GM06990 (cell line): Measurements from ENCODE around the gene CHST11.

Experiments used
- DNase-seq: peaks from one replicate; pipeline ENCODE4 v3.0.0-alpha.2; 2011; ENCODE audit not compliant: insufficient read length; ENCODE audit errors: extremely low read depth
- H3K27me3 ChIP-seq: replicated peaks from 2 replicates; pipeline ENCODE4 v1.6.0; 2011; ENCODE audit warnings: low read length; ENCODE audit not compliant: control insufficient read depth, insufficient read depth
- H3K36me3 ChIP-seq: 2 replicates; pipeline ENCODE4 v1.5.1; 2011; ENCODE audit warnings: low read length; ENCODE audit not compliant: control insufficient read depth, insufficient read depth
- H3K4me3 ChIP-seq: replicated peaks from 2 replicates; pipeline ENCODE4 v1.5.1; 2011; ENCODE audit warnings: low read depth, mild to moderate bottlenecking, control low read depth, low read length
- TF ChIP-seq, protein P1 (sequence below): IDR thresholded peaks from 2 replicates; pipeline ENCODE4 v1.5.1; 2011; ENCODE audit warnings: low read length, control low read depth, mild to moderate bottlenecking, inconsistent platforms; ENCODE audit not compliant: insufficient read depth, poor library complexity, severe bottlenecking

Gene CHST11

DNA sequence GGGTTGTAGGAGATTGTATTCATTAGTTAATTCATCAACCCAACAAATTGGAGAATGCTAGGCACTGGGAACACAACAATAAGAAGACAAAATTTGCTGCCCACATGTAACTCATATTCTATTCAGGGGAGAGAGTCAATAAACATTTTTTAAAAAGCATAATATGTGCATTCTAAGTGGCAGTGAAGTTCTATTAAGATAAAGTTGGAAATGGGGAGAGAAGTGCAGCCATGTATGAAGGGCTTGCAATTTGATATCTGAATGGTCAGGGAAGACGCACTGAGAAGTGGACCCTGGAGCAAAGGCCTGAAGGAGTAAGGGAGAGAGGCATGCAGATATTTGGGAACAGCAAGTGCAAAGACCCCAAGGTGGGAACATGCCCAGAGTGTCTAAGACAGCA is 40.2 kb upstream of the CHST11 start:
- no peak for DNase-seq
- TF ChIP-seq, protein P1, sequence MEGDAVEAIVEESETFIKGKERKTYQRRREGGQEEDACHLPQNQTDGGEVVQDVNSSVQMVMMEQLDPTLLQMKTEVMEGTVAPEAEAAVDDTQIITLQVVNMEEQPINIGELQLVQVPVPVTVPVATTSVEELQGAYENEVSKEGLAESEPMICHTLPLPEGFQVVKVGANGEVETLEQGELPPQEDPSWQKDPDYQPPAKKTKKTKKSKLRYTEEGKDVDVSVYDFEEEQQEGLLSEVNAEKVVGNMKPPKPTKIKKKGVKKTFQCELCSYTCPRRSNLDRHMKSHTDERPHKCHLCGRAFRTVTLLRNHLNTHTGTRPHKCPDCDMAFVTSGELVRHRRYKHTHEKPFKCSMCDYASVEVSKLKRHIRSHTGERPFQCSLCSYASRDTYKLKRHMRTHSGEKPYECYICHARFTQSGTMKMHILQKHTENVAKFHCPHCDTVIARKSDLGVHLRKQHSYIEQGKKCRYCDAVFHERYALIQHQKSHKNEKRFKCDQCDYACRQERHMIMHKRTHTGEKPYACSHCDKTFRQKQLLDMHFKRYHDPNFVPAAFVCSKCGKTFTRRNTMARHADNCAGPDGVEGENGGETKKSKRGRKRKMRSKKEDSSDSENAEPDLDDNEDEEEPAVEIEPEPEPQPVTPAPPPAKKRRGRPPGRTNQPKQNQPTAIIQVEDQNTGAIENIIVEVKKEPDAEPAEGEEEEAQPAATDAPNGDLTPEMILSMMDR, result no peak
- Histone ChIP-seq H3K36me3 (no peaks in the 10 kb centered on the region), H3K27me3 (no peaks in the 10 kb centered on the region), H3K4me3 (no peak overlapping the region)

DNA sequence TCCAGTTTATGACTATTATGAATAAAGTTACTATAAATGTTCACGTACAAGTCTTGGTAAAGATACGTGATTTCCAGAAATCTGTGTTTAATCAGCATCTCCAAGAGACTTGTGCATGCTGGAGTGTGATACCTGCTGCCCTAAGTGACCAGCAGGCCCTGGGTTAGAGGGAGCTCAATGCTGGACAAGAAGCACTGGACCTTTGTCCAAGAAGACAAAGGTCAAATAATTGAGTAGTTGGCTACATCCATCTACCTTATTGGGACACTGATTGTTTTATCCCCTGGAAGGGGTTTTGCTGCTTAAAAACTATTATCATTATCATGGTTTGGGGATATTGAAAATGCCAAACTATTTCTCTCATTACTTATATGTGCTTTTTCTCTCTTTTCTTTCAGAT is 37.0 kb upstream of the CHST11 start:
- H3K27me3 ChIP-seq, result no peaks in the 10 kb centered on the region
- TF ChIP-seq, protein P1, result no peak
- no peaks in the 10 kb centered on the region for H3K36me3 ChIP-seq
- H3K4me3 ChIP-seq, result no peak overlapping the region
- DNase-seq, result no peak

DNA sequence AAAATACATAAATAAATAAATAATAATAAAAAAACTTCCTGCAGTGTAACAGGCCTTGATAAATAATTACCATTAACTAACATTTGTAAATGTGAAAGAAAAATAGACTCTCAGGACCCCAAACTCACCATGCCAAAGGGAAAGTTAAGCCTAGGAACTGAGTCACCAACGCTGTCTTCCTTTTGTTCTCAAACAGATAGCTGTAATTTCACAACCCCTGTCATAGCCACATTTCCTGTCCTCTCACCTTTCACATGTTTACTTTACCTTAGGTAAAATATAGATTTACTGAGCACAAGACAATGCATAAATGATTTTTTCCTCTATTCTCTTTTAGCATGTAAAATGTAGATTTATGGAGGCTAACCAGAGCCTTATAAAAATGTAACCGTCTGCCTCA is 35.9 kb upstream of the CHST11 start:
- TF ChIP-seq, protein P1, result no peak
- DNase-seq, result no peak
- H3K4me3 ChIP-seq, result no peak overlapping the region
- H3K36me3 ChIP-seq, result no peaks in the 10 kb centered on the region
- no peaks in the 10 kb centered on the region for H3K27me3 ChIP-seq

DNA sequence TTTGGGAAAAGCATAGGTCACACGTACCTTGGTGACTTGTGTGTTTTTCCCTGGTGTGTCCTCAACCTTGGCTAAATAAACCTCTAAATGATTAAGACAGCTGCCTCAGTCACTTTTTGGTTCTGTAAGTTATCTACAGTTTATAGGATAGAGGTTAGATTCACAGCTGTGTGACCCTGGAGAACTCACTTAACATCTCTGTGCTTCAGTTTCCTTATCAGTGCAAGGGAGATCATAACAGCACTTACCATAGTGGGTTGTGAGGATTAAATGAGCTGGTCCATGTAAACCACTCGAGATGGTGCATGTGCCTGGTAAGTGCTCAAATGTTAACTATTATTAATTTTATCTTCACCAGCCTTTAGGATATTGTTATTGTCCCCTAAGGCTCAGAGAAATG is 35.4 kb upstream of the CHST11 start:
- DNase-seq, result no peak
- Histone ChIP-seq H3K36me3 (no peaks in the 10 kb centered on the region), H3K4me3 (no peak overlapping the region), H3K27me3 (no peaks in the 10 kb centered on the region)
- TF ChIP-seq, protein P1, result no peak

DNA sequence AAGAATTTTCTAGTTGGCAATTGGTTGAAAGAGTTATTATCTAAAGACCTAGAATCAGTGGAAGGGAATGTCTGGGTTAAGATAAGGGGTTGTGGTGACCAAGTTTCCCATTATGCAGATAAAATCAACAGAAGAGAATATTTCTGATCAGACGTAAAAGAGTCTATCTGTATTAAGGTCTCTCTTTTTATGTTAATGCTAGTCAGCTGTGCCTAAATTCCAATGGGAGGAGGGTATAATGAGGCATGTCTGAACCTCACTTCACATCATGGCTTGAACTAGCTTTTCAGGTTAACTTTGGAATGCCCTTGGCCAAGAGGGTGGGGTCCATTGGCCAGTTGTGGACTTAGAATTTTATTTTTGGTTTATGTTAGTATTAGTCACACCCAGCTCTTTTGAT is 34.3 kb upstream of the CHST11 start:
- no peaks in the 10 kb centered on the region for H3K36me3 ChIP-seq
- DNase-seq, result no peak
- no peaks in the 10 kb centered on the region for H3K27me3 ChIP-seq
- TF ChIP-seq, protein P1, result no peak
- H3K4me3 ChIP-seq, result no peak overlapping the region

DNA sequence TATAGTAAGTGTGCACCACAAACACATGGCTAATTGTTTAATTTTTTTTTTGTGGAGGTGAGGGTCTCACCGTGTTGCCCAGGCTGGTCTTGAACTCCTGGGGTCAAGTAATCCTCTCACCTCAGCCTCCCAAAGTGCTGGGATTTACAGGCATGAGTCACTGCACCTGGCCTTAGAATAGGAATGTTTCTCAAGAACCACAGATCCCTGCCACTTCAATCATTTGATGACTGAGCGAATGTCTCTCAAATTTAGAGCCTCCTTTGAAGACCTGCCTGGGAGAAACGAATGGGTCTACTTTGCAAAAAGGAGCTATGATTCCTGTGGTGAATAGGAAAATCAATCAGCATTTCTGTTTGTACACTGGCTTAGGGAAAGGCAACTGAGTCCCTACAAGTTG is 33.5 kb upstream of the CHST11 start:
- no peak overlapping the region for H3K4me3 ChIP-seq
- H3K27me3 ChIP-seq, result no peaks in the 10 kb centered on the region
- TF ChIP-seq, protein P1, result no peak
- H3K36me3 ChIP-seq, result no peaks in the 10 kb centered on the region
- no peak for DNase-seq
